OCI-LY7 (cell line): ENCODE results near the gene ASMTL. TPM values are rescaled to one million over a fixed set of nuclear protein-coding genes. Genes with fewer than 3 reads are reported as not detected.
"Not testable (repeated sequence)": the region's sequence is repeated elsewhere in the genome, so short reads cannot be mapped to it uniquely, and the experiment has no call there.

Experiments used
- BruUV-seq: library from RNA; stranded (reverse); fragments of 400-500 nt; replicated peaks from 2 replicates; lab custom pipeline; 2021; lab: Mats Ljungman, UMichigan
- CTCF ChIA-PET: fragments of 300-600 bp; sonication (Branson Sonifier 250); formaldehyde crosslinking; loops from one replicate; lab custom pipeline; 2022; ENCODE audit warnings: antibody characterized with exemption; ENCODE audit not compliant: unreplicated experiment; lab: Charles Lee
- POLR2A ChIA-PET: fragments of 300-600 bp; sonication (Branson Sonifier 250); formaldehyde crosslinking; loops from one replicate; lab custom pipeline; 2022; ENCODE audit warnings: antibody characterized with exemption; lab: Charles Lee
- DNase-seq: peaks from one replicate; pipeline ENCODE4 v3.0.0-alpha.2; 2015; ENCODE audit warnings: low spot score
- H2AFZ ChIP-seq: fragments of 200-600 bp; sonication (generic), shearing (Covaris generic); 2 replicates; pipeline ENCODE4 v1.6.1; 2014; ENCODE audit warnings: mild to moderate bottlenecking, antibody characterized with exemption, low read length, moderate library complexity
- H3K27ac ChIP-seq: fragments of 200-600 bp; sonication (generic); 2 replicates; pipeline ENCODE4 v1.5.1; 2014; ENCODE audit warnings: mixed run types, low read depth, mild to moderate bottlenecking, moderate library complexity, low read length, inconsistent platforms; ENCODE audit not compliant: poor library complexity, severe bottlenecking
- H3K36me3 ChIP-seq: fragments of 200-600 bp; sonication (generic); 2 replicates; pipeline ENCODE4 v1.6.1; 2014; ENCODE audit warnings: mild to moderate bottlenecking, antibody characterized with exemption, low read length, moderate library complexity, mixed read lengths; ENCODE audit not compliant: insufficient read depth
- H3K4me1 ChIP-seq: fragments of 200-600 bp; sonication (generic); 2 replicates; pipeline ENCODE4 v1.5.1; 2014; ENCODE audit warnings: mild to moderate bottlenecking, low read length; ENCODE audit not compliant: insufficient read depth, poor library complexity, severe bottlenecking
- H3K4me2 ChIP-seq: fragments of 200-600 bp; sonication (generic); 2 replicates; pipeline ENCODE4 v1.6.1; 2014; ENCODE audit warnings: mild to moderate bottlenecking, low read length
- H3K4me3 ChIP-seq: fragments of 200-600 bp; sonication (generic); 2 replicates; pipeline ENCODE4 v1.5.1; 2014; ENCODE audit warnings: mild to moderate bottlenecking, low read depth, low read length; ENCODE audit not compliant: poor library complexity, severe bottlenecking
- H3K79me2 ChIP-seq: fragments of 200-600 bp; sonication (generic); 2 replicates; pipeline ENCODE4 v1.6.1; 2016; ENCODE audit warnings: low read depth, mild to moderate bottlenecking, low read length, moderate library complexity, mixed read lengths; ENCODE audit not compliant: insufficient read depth
- H3K9me2 ChIP-seq: fragments of 200-600 bp; sonication (generic); 2 replicates; pipeline ENCODE4 v1.6.1; 2016; ENCODE audit warnings: mild to moderate bottlenecking, low read length, mixed read lengths; ENCODE audit not compliant: insufficient read depth
- H3K9me3 ChIP-seq: fragments of 200-600 bp; sonication (generic); 2 replicates; pipeline ENCODE4 v1.6.1; 2014; ENCODE audit warnings: mild to moderate bottlenecking, mixed run types, low read length, mixed read lengths
- H4K20me1 ChIP-seq: fragments of 200-600 bp; sonication (generic); 2 replicates; pipeline ENCODE4 v1.6.1; 2014; ENCODE audit warnings: mild to moderate bottlenecking, antibody characterized with exemption, low read length, moderate library complexity, mixed read lengths; ENCODE audit not compliant: insufficient read depth
- EZH2phosphoT487 ChIP-seq: fragments of 200-600 bp; sonication (generic); IDR thresholded peaks from 2 replicates; pipeline ENCODE4 v1.6.1; 2018; ENCODE audit warnings: low read depth, borderline replicate concordance, mild to moderate bottlenecking, mixed run types, antibody characterized with exemption, low read length, moderate library complexity, mixed read lengths
- intact Hi-C: fragments of 100-400 bp; cut with micrococcal nuclease; formaldehyde crosslinking; loops from one replicate; pipeline ENCODE4 v1.10.0; 2022; ENCODE audit not compliant: unreplicated experiment
- total RNA-seq, 2 experiments: library from RNA; depleted of rRNA in 1 of 2; stranded (reverse); fragments of >200 nt in 1 of 2; shearing (Covaris generic) in 1 of 2; gene quantifications; 2 replicates each; pipeline ENCODE4 v1.2.3, GENCODE V29; 2014 to 2022
- TF ChIP-seq, protein P1 (sequence below): fragments of 200-600 bp; sonication (generic); conservative IDR thresholded peaks from 2 replicates; pipeline ENCODE4 v1.5.1; 2014; ENCODE audit warnings: mild to moderate bottlenecking, antibody characterized with exemption, low read length, moderate library complexity, mixed read lengths

The ASMTL gene
- total RNA-seq, 2 experiments from 2014 or later: 17.2 to 37.0 TPM

DNA sequence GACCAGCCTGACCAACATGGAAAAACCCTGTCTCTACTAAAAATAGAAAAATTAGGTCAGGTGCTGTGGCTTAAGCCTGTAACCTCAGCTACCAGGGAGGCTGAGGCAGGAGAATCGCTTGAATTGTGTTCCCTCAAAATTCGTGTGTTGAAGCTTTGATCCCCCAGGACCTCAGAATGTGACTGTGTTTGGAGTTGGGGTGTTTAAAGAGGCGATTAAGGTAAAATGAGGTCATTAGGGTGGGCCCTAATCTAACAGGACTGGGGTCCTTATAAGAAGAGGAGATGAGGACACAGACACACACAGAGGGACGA, 84.4 kb downstream of the ASMTL start:
- H3K9me2 ChIP-seq: no peaks in the 10 kb centered on the region
- no peaks in the 10 kb centered on the region for H3K9me3 ChIP-seq
- TF ChIP-seq EZH2phosphoT487: no peak
- no peak for DNase-seq
- no peaks in the 10 kb centered on the region for H4K20me1 ChIP-seq
- H3K4me3 ChIP-seq: no peak overlapping the region
- no peaks in the 10 kb centered on the region for H3K36me3 ChIP-seq
- ChIA-PET POLR2A (no interaction called here), CTCF (no interaction called here)
- BruUV-seq: no TSS peak
- no peak overlapping the region for H3K4me2 ChIP-seq
- no peak overlapping the region for H2AFZ ChIP-seq
- no peaks in the 10 kb centered on the region for H3K79me2 ChIP-seq
- H3K4me1 ChIP-seq: no peaks in the 10 kb centered on the region
- H3K27ac ChIP-seq: no peak overlapping the region
- intact Hi-C loops: no loop called here

DNA sequence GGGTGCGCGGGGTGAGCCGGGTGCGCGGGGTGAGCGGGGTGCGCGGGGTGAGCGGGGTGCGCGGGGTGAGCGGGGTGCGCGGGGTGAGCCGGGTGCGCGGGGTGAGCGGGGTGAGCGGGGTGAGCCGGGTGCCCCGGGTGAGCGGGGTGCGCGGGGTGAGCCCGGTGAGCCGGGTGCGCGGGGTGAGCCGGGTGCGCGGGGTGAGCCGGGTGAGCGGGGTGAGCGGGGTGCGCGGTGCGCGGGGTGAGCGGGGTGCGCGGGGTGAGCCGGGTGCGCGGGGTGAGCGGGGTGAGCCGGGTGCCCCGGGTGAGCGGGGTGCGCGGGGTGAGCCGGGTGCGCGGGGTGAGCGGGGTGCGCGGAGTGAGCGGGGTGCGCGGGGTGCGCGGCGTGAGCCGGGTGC, 86.3 kb downstream of the ASMTL start:
- H3K4me2 ChIP-seq, POLR2A ChIA-PET, CTCF ChIA-PET, H3K9me3 ChIP-seq, BruUV-seq, H3K4me3 ChIP-seq, H2AFZ ChIP-seq, DNase-seq, H3K79me2 ChIP-seq, intact Hi-C loops, H4K20me1 ChIP-seq, H3K27ac ChIP-seq, H3K36me3 ChIP-seq, H3K9me2 ChIP-seq, H3K4me1 ChIP-seq: not testable (repeated sequence)

DNA sequence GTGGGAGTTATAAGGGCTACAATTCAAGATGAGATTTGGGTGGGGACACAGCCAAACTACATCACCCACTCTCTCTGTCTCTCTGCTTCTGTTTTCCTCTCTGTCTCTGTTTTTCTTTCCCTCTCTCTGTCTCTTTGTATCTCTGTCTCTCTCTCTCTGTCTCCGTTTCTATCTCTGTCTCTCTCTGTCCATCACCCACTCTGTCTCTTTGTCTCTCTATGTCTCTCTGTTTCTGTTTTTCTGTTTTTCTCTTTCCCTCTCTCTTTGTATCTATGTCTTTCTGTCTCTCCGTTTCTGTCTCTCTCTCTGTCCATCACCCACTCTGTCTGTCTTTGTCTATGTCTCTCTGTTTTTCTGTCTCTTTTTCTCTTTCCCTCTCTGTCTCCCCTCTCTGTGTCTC, 90.8 kb downstream of the ASMTL start:
- BruUV-seq: no TSS peak
- Histone ChIP-seq H3K9me2 (no peaks in the 10 kb centered on the region), H4K20me1 (no peaks in the 10 kb centered on the region), H3K4me1 (no peaks in the 10 kb centered on the region), H3K36me3 (no peaks in the 10 kb centered on the region), H2AFZ (no peak overlapping the region), H3K4me3 (no peak overlapping the region), H3K27ac (no peak overlapping the region), H3K79me2 (no peaks in the 10 kb centered on the region), H3K4me2 (no peak overlapping the region), H3K9me3 (no peaks in the 10 kb centered on the region)
- TF ChIP-seq, protein P1, sequence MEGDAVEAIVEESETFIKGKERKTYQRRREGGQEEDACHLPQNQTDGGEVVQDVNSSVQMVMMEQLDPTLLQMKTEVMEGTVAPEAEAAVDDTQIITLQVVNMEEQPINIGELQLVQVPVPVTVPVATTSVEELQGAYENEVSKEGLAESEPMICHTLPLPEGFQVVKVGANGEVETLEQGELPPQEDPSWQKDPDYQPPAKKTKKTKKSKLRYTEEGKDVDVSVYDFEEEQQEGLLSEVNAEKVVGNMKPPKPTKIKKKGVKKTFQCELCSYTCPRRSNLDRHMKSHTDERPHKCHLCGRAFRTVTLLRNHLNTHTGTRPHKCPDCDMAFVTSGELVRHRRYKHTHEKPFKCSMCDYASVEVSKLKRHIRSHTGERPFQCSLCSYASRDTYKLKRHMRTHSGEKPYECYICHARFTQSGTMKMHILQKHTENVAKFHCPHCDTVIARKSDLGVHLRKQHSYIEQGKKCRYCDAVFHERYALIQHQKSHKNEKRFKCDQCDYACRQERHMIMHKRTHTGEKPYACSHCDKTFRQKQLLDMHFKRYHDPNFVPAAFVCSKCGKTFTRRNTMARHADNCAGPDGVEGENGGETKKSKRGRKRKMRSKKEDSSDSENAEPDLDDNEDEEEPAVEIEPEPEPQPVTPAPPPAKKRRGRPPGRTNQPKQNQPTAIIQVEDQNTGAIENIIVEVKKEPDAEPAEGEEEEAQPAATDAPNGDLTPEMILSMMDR: no peak
- TF ChIP-seq EZH2phosphoT487: no peak
- POLR2A ChIA-PET: no interaction called here
- CTCF ChIA-PET: no interaction called here
- DNase-seq: no peak
- intact Hi-C loops: no loop called here

DNA sequence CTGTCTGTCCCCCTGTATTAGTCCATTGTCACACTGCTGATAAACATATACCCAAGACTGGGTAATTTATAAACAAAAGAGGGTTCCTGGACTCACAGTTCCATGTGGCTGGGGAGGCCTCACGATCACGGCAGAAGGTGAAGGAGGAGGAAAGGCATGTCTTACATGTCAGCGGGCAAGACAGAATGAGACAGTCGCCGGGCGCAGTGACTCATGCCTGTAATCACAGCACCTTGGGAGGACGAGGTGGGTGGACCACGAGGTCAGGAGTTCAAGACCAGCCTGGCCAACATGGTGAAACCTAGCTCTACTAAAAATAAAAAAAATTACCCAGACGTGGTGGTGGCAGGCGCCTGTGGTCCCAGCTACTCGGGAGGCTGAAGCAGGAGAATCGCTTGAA, 91.4 kb downstream of the ASMTL start:
- Histone ChIP-seq H3K4me2 (no peak overlapping the region), H3K9me3 (no peaks in the 10 kb centered on the region), H4K20me1 (no peaks in the 10 kb centered on the region), H3K4me1 (no peaks in the 10 kb centered on the region), H2AFZ (no peak overlapping the region), H3K27ac (no peak overlapping the region), H3K4me3 (no peak overlapping the region), H3K36me3 (no peaks in the 10 kb centered on the region), H3K79me2 (no peaks in the 10 kb centered on the region), H3K9me2 (no peaks in the 10 kb centered on the region)
- ChIA-PET POLR2A (no interaction called here), CTCF (no interaction called here)
- intact Hi-C loops: no loop called here
- no TSS peak for BruUV-seq
- DNase-seq: no peak
- TF ChIP-seq, protein P1: no peak
